ENCODE results near the gene HSDL1.

DNA sequence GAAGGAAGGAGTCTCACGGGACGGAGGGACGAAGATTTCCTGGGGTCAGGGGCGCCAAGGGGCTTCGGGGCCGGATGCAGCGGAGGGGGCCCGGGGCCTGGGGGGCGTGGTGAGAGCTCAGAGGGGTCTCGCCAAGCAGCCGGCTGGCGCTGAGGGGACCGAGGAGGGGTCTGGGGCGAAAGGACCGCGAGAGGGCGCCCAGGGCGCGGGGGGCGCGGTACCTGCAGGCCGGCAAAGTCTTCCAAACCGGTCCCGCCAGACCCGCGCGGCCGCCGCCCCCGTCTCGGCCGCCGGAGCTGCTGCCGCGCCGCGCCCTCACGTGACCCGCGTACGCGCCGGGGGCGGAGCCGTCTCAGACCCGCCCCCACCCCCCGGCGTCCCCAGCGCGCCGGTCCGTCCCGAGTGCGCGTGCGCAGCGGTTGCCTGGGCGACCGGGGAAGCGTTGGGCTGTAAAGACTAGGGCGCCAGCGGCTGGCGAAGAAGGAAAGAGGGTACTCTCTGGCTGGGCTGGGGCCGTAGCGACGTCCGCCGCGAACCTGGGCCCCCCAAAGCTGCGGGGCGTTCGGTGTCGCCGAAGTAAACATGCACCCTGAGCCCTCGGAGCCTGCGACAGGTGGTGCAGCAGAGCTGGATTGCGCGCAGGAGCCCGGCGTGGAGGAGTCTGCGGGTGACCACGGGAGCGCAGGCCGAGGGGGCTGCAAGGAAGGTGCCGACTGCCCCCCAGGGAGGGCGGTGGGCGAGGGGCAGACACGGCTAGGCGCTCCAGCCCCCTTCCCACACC, at the start of gene HSDL1, which contains the start of gene DNAAF1:
- no peak for TF ChIP-seq CHD2 (IDR thresholded peaks at IDR 0.05; ENCODE audit: low read length, partially characterized antibody)
- TF ChIP-seq, protein P1, sequence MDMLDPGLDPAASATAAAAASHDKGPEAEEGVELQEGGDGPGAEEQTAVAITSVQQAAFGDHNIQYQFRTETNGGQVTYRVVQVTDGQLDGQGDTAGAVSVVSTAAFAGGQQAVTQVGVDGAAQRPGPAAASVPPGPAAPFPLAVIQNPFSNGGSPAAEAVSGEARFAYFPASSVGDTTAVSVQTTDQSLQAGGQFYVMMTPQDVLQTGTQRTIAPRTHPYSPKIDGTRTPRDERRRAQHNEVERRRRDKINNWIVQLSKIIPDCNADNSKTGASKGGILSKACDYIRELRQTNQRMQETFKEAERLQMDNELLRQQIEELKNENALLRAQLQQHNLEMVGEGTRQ (IDR thresholded peaks at IDR 0.05): no peak
- TF ChIP-seq, protein P2, sequence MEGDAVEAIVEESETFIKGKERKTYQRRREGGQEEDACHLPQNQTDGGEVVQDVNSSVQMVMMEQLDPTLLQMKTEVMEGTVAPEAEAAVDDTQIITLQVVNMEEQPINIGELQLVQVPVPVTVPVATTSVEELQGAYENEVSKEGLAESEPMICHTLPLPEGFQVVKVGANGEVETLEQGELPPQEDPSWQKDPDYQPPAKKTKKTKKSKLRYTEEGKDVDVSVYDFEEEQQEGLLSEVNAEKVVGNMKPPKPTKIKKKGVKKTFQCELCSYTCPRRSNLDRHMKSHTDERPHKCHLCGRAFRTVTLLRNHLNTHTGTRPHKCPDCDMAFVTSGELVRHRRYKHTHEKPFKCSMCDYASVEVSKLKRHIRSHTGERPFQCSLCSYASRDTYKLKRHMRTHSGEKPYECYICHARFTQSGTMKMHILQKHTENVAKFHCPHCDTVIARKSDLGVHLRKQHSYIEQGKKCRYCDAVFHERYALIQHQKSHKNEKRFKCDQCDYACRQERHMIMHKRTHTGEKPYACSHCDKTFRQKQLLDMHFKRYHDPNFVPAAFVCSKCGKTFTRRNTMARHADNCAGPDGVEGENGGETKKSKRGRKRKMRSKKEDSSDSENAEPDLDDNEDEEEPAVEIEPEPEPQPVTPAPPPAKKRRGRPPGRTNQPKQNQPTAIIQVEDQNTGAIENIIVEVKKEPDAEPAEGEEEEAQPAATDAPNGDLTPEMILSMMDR (IDR thresholded peaks at IDR 0.05): no peak
- TF ChIP-seq JUN (IDR thresholded peaks at IDR 0.05): peak in 1 of 2 experiments; percentile 48; a peak in 1 of 5 replicates
- TF ChIP-seq SMC3 (IDR thresholded peaks at IDR 0.05): no peak
